Activated T-helper 17 cell treated with anti-CD3 and anti-CD28 coated beads, Interleukin-2, amount 50 U/mL, for 72 hours (primary cell): ENCODE data around the gene UBIAD1. TPM values are rescaled to one million over a fixed set of nuclear protein-coding genes. Genes with fewer than 3 reads are reported as not detected.
"Not testable (repeated sequence)": the region's sequence is repeated elsewhere in the genome, so short reads cannot be mapped to it uniquely, and the experiment has no call there.

Experiments
- ATAC-seq: fragments of 150-1000 bp; cut with Tn5 transposase; replicated peaks from 2 replicates; pipeline ENCODE4 v1.10.0; 2021; ENCODE audit warnings: mild to moderate bottlenecking, moderate library complexity
- H3K27ac Mint-ChIP-seq: one replicate; pipeline ENCODE4 v1.8.0; 2022; ENCODE audit warnings: mixed read lengths
- H3K27me3 Mint-ChIP-seq: one replicate; pipeline ENCODE4 v1.8.0; 2022; ENCODE audit warnings: mixed read lengths
- H3K36me3 Mint-ChIP-seq: one replicate; pipeline ENCODE4 v1.8.0; 2022; ENCODE audit warnings: low read depth, mild to moderate bottlenecking, mixed read lengths
- H3K4me1 Mint-ChIP-seq: one replicate; pipeline ENCODE4 v1.8.0; 2022; ENCODE audit warnings: mixed read lengths
- H3K4me3 Mint-ChIP-seq: one replicate; pipeline ENCODE4 v1.8.0; 2022; ENCODE audit warnings: mild to moderate bottlenecking, mixed read lengths
- H3K9me3 Mint-ChIP-seq: one replicate; pipeline ENCODE4 v1.8.0; 2022; ENCODE audit warnings: mixed read lengths
- total RNA-seq, 2 donors: library from RNA; stranded (reverse); gene quantifications; one replicate each; pipeline ENCODE4 v1.2.3, GENCODE V29; 2022

Gene UBIAD1
- total RNA-seq, 2 donors from 2014 or later: 17.8 to 43.8 TPM

- Mint-ChIP-seq H3K4me3 (no peak overlapping the region), H3K4me1 (peaks cover 4% of the 10 kb centered on the region), H3K27ac (no peak overlapping the region), H3K9me3 (no peaks in the 10 kb centered on the region), H3K36me3 (no peaks in the 10 kb centered on the region), H3K27me3 (no peaks in the 10 kb centered on the region)
- ATAC-seq: no peak
Observed at GRCh38 chr1:11266268-11267074, 6.5 kb upstream of the UBIAD1 start.

- H3K4me3 Mint-ChIP-seq, H3K36me3 Mint-ChIP-seq, H3K27ac Mint-ChIP-seq, ATAC-seq, H3K4me1 Mint-ChIP-seq, H3K27me3 Mint-ChIP-seq, H3K9me3 Mint-ChIP-seq: not testable (repeated sequence)
Observed at GRCh38 chr1:11267350-11268337, 5.4 kb upstream of the UBIAD1 start.

GRCh38 chr1:11272544-11272831 lies 510 bp upstream of the UBIAD1 start:
- Mint-ChIP-seq H3K27ac (no peak overlapping the region), H3K4me3 (peak overlapping the region; percentile 76)
- no peak for ATAC-seq

GRCh38 chr1:11273595-11274234 lies 717 bp downstream of the UBIAD1 start:
- Mint-ChIP-seq H3K4me3 (peak overlapping the region; percentile 76), H3K27me3 (no peaks in the 10 kb centered on the region), H3K4me1 (peaks cover 13% of the 10 kb centered on the region), H3K27ac (peak overlapping the region; percentile 93), H3K9me3 (no peaks in the 10 kb centered on the region), H3K36me3 (peaks cover 47% of the 10 kb centered on the region)
- ATAC-seq: peak; percentile 57

More at GRCh38 chr1:11272544-11272831, 510 bp upstream of the UBIAD1 start:
- H3K27me3 Mint-ChIP-seq: no peaks in the 10 kb centered on the region
- H3K4me1 Mint-ChIP-seq: peaks cover 13% of the 10 kb centered on the region
- no peaks in the 10 kb centered on the region for H3K9me3 Mint-ChIP-seq
- peaks cover 34% of the 10 kb centered on the region for H3K36me3 Mint-ChIP-seq

- H3K27me3 Mint-ChIP-seq: no peaks in the 10 kb centered on the region
- H3K9me3 Mint-ChIP-seq: no peaks in the 10 kb centered on the region
- H3K4me1 Mint-ChIP-seq: peaks cover 42% of the 10 kb centered on the region
- H3K36me3 Mint-ChIP-seq: peaks cover 88% of the 10 kb centered on the region
- peak overlapping the region; percentile 70 for H3K27ac Mint-ChIP-seq
- no peak for ATAC-seq
- H3K4me3 Mint-ChIP-seq: peak overlapping the region; percentile 52
Observed at GRCh38 chr1:11279152-11279551, 6.2 kb downstream of the UBIAD1 start.

GRCh38 chr1:11279630-11280029 lies 6.6 kb downstream of the UBIAD1 start:
- H3K27ac Mint-ChIP-seq: peak overlapping the region; percentile 70
- no peaks in the 10 kb centered on the region for H3K27me3 Mint-ChIP-seq
- no peaks in the 10 kb centered on the region for H3K9me3 Mint-ChIP-seq
- ATAC-seq: peak; percentile 45
- H3K4me1 Mint-ChIP-seq: peaks cover 45% of the 10 kb centered on the region
- peaks cover 87% of the 10 kb centered on the region for H3K36me3 Mint-ChIP-seq
- peak overlapping the region; percentile 52 for H3K4me3 Mint-ChIP-seq

GRCh38 chr1:11280719-11281376 lies 7.8 kb downstream of the UBIAD1 start:
- H3K4me1 Mint-ChIP-seq: peaks cover 46% of the 10 kb centered on the region

GRCh38 chr1:11281518-11282331 lies 8.7 kb downstream of the UBIAD1 start:
- H3K9me3 Mint-ChIP-seq: no peaks in the 10 kb centered on the region
- ATAC-seq: no peak
- H3K4me3 Mint-ChIP-seq: peak overlapping the region; percentile 52
- H3K27me3 Mint-ChIP-seq: no peaks in the 10 kb centered on the region
- H3K27ac Mint-ChIP-seq: peak overlapping the region; percentile 70
- H3K4me1 Mint-ChIP-seq: peaks cover 44% of the 10 kb centered on the region
- H3K36me3 Mint-ChIP-seq: peaks cover 87% of the 10 kb centered on the region

More at GRCh38 chr1:11280719-11281376, 7.8 kb downstream of the UBIAD1 start:
- Mint-ChIP-seq H3K27ac (peak overlapping the region; percentile 70), H3K9me3 (no peaks in the 10 kb centered on the region), H3K27me3 (no peaks in the 10 kb centered on the region), H3K4me3 (peak overlapping the region; percentile 52), H3K36me3 (peaks cover 87% of the 10 kb centered on the region)
- ATAC-seq: peak; percentile 54

- Mint-ChIP-seq H3K4me3 (peak overlapping the region; percentile 50), H3K27ac (peak overlapping the region; percentile 85), H3K9me3 (no peaks in the 10 kb centered on the region)
Observed at GRCh38 chr1:11283151-11283550, 10.2 kb downstream of the UBIAD1 start.

GRCh38 chr1:11284784-11285183 lies 11.8 kb downstream of the UBIAD1 start:
- no peaks in the 10 kb centered on the region for H3K9me3 Mint-ChIP-seq
- H3K27me3 Mint-ChIP-seq: no peaks in the 10 kb centered on the region
- H3K4me1 Mint-ChIP-seq: peaks cover 41% of the 10 kb centered on the region
- H3K27ac Mint-ChIP-seq: peak overlapping the region; percentile 85
- peak; percentile 61 for ATAC-seq
- H3K4me3 Mint-ChIP-seq: peak overlapping the region; percentile 50
- H3K36me3 Mint-ChIP-seq: peaks cover 81% of the 10 kb centered on the region

More at GRCh38 chr1:11283151-11283550, 10.2 kb downstream of the UBIAD1 start:
- peaks cover 82% of the 10 kb centered on the region for H3K36me3 Mint-ChIP-seq
- no peak for ATAC-seq
- H3K4me1 Mint-ChIP-seq: peaks cover 44% of the 10 kb centered on the region
- H3K27me3 Mint-ChIP-seq: no peaks in the 10 kb centered on the region

GRCh38 chr1:11285883-11286734 lies 13.1 kb downstream of the UBIAD1 start:
- Mint-ChIP-seq H3K4me3 (peak overlapping the region; percentile 50), H3K36me3 (peaks cover 81% of the 10 kb centered on the region), H3K27ac (peak overlapping the region; percentile 85), H3K27me3 (no peaks in the 10 kb centered on the region), H3K4me1 (peaks cover 31% of the 10 kb centered on the region), H3K9me3 (no peaks in the 10 kb centered on the region)
- no peak for ATAC-seq

GRCh38 chr1:11286735-11287410 lies 13.9 kb downstream of the UBIAD1 start:
- Mint-ChIP-seq H3K27me3 (no peaks in the 10 kb centered on the region), H3K4me3 (no peak overlapping the region), H3K9me3 (no peaks in the 10 kb centered on the region), H3K36me3 (peaks cover 81% of the 10 kb centered on the region), H3K4me1 (peaks cover 31% of the 10 kb centered on the region), H3K27ac (peak overlapping the region; percentile 85)
- ATAC-seq: no peak
